Measurements from ENCODE around the gene CHN2.
"Not testable (repeated sequence)": the region's sequence is repeated elsewhere in the genome, so short reads cannot be mapped to it uniquely, and the experiment has no call there.

CHN2 gene

DNA sequence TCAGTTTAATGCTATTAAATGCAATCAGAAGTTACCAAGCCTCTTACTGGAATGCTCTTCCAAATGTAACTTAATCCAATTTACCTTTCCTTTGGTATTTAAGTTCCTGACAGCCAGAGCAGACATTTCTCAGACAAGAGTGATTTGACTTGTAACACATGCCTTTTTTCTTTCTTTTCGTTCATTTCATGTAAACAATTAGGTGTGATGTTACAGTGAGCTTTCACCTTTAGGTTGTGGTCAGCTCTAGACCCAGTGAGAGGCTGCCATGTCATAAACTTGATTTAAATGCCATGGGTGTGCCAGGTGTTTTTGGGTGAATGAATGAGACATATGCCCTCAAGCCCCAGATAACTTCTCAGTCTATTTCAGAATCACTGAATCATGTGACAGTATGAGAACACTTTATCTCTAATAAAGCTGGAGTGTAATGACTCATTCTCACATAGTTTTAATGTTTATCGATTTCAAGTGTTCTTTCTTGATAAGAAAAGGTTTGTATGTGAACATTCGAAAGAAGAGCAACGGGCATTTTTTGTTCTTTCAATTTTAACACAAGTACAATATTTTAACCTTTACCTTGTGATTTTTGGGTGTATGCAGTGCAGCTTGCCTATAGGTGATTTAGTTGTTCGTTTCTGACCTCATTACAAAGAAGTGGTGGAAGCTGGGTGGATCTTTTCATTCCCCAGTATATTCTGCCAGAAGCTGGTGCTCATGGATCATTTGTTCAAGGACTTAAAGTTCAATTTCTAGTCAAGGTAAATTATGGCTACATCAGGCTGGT, 61.5 kb downstream of the CHN2 start:
- no peak for DNase-seq (ENCODE audit: low read depth in 2 of 3, low spot score in 1 of 3)

DNA sequence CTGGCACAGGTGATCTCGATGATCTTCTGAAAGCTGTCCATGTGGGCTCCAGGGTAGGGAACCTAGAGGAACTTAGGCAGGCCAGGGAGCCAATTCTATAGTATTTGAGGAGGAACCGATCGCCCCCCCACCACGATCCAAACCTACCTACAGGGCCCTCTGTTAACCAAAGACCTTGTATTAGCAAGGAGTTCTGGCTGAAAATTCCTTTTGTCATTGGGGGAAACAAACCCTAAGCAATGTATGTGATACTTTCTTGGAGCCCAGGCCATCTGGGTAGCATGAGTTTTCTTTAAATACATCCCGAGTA, 62.1 kb downstream of the CHN2 start:
- DNase-seq (ENCODE audit: low read depth in 2 of 3, low spot score in 1 of 3) = no peak

DNA sequence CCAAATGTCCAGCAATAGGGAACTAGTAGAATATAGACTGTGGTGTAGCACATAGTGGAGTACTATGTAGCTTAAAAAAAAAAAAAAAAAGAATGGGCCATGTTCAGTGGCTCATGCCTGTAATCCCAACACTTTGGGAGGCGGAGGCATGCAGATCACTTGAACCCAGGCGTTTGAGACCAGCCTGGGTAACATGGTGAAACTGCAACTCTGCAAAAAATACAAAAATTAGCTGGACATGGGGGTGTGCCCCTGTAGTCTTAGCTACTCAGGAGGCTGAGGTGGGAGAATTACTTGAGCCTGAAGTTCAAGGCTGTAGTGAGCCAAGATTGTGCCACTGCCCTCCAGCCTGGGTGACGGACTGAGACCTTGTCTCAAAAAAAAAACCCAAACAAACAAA, 64.4 kb downstream of the CHN2 start:
- DNase-seq (ENCODE audit: low read depth in 2 of 3, low spot score in 1 of 3) = no peak

DNA sequence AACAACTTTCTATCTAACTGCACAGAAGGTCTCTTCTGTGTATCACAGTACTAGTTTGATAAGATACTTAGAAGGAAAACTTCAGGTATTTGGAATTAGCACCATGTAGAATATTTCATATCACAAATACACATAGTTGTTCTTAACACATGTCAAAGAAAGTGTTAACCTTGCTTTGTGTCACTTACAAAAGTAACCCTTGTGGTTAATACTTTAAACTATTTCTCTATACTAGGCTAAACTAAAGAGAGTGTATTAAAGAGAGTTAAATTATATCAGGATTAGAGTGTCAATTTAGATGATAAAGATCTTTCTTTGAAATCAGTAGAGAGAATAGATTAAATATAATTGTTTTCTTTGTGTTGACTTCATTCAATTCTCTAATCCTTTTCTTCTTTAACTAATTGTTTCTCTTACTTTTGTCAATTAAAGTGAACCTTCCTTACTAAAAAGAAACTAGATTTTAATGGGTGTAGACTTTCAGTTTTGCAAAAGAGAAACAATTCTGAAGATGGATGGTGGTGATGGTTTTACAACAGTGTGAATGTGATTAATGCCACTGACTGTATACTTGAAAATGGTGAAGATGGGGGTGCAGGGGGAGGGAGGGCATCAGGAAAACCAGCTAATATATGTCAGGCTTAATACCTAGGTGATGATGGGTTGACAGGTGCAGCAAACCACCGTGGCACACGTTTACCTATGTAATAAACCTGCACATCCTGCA, 67.8 kb downstream of the CHN2 start:
- no peak for DNase-seq (ENCODE audit: low read depth in 2 of 3, low spot score in 1 of 3)

DNA sequence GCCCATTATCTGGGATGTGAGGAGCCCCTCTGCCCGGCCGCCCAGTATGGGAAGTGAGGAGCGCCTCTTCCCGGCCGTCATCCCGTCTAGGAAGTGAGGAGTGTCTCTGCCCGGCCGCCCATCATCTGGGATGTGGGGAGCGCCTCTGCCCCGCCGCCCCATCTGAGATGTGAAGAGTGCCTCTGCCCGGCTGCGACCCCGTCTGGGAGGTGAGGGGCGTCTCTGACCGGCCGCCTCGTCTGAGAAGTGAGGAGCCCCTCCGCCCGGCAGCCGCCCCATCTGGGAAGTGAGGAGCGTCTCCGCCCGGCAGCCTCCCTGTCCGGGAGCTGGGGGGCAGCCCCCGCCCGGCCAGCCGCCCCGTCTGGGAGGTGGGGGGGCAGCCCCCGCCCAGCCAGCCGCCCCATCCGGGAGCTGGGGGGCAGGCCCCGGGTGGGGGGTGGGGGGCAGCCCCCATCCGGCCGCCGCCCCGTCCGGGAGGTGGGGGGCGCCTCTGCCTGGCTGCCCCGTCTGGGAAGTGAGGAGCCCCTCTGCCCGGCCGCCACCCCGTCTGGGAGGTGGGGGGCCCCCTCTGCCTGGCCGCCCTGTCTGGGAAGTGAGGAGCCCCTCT, 69.1 kb downstream of the CHN2 start:
- not testable (repeated sequence) for DNase-seq (ENCODE audit: low read depth in 2 of 3, low spot score in 1 of 3)

DNA sequence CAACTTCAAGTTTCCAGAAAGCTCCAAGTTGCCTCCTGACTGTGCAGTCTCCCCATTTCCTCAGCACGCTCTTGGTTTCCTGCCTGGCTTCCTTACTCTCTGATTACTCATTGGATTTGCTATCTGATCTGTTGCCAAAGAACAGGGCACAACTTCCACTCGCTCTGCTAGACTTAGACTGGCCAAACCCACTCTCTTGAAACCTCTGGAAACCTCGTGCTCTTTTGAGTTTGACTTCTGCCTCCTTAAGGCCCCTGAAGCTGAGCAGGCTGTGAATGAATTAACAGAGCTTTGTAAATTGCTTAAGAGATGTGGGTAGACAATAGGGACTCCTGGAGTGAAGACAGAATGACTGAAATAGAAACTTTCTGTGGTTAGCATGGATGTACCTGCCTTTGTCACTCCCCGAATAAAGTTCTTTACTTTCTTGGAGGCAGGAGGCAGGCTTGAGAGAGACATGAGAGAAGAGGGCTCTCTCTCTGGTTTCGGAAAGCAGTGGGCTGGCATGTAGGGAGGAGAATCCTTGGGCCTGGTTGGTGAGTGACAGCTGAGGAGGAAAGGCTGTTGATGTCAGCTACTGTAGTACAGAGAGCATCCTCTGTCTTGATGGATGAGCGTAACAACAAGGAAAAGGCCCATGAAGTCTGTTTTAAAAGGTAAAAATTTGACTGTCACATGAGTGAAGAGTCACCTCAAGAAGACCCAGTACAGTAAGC, 70.8 kb downstream of the CHN2 start:
- peak in 1 of 3 donors; percentile 5 for DNase-seq (ENCODE audit: low read depth in 2 of 3, low spot score in 1 of 3)

DNA sequence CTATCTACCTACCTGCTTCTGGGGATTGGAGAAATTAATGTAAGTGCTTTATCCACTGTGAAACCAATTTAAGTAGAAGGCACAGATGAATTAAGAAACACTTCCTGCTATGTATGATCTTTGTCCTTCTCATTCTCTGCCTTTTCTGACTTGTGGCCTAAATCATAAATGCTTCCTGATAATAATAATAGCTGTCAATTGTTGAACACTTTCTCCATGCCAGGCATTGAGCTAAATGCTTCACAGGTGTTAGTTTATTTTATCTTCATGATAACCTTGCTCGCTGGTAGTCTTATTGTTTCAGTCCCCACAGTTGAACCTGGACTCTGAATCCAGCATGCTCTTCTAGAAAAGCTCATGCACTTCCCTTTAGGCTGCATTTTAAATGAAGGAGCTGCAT, 75.4 kb downstream of the CHN2 start:
- DNase-seq (ENCODE audit: low read depth in 2 of 3, low spot score in 1 of 3) = no peak

DNA sequence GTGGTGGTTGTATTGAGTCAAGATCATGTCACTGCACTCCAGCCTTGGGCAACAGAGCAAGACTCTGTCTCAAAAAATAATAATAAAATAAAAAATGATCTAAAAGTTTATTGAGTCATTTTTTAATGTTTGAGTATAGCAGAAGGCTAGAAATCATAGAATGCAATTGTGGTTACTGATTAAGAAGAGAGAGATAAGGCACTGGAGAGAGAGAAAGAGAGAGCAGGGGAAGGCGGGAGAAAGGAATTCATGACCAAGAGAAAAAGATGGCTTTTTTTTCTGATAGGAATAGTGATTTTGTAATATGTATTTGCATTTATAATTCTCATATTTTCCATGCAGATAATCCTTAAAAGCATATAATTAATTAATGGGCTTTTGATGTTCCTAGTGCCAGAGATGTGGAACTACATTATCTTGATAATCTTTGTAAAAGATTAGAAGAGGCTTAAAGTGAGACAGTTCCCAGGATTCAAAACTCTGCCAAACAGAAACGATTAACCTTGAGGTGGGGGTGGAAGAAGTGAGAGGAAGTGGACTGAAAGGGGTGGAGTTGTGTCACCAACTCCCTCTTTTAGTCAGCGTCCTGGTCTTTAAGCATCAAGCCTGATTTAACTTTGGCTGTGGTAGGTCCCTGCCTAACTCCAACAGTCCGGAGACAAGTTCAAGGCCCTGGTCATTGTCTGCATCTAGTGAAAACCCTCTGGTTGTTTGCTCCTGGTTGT, 76.2 kb downstream of the CHN2 start:
- peak in 1 of 3 donors; percentile 8 for DNase-seq (ENCODE audit: low read depth in 2 of 3, low spot score in 1 of 3)

DNA sequence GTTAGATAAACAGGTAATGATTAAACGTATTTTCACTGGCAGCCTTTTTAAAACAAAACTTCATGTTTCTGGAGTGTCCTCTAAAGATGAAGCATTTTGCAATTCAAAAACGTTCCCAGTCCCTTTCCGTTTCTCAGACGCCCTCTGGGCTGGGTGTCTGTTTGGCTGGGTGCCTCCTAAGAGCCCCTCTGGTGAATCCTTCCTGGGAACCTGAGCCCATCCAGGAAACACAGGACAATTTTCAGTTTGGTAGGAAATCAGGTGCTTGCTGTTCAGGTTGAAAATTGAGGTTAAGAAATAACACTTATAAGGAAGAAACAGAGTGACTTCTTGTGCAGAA, 76.7 kb downstream of the CHN2 start:
- DNase-seq (ENCODE audit: low read depth in 2 of 3, low spot score in 1 of 3) = no peak

DNA sequence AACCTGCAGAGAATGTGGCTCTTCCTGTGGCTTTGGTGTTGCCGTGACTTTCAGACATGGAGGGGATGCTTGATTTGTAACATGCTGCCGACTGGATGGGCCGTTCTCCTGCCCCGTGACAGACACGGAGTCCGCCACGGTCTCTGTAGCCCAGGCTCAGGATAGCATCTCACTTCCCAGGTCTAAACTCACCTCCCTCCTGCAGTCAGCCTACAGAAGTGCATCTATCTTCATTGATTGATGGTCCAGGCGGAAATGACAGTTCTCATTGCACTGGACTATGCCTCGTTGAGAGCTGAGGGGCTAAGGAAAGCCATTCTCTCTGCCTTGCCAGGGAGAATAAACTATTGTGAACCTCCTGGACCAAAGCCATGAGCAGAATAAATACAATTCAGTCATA, 77.5 kb downstream of the CHN2 start:
- DNase-seq (ENCODE audit: low read depth in 2 of 3, low spot score in 1 of 3) = no peak

DNA sequence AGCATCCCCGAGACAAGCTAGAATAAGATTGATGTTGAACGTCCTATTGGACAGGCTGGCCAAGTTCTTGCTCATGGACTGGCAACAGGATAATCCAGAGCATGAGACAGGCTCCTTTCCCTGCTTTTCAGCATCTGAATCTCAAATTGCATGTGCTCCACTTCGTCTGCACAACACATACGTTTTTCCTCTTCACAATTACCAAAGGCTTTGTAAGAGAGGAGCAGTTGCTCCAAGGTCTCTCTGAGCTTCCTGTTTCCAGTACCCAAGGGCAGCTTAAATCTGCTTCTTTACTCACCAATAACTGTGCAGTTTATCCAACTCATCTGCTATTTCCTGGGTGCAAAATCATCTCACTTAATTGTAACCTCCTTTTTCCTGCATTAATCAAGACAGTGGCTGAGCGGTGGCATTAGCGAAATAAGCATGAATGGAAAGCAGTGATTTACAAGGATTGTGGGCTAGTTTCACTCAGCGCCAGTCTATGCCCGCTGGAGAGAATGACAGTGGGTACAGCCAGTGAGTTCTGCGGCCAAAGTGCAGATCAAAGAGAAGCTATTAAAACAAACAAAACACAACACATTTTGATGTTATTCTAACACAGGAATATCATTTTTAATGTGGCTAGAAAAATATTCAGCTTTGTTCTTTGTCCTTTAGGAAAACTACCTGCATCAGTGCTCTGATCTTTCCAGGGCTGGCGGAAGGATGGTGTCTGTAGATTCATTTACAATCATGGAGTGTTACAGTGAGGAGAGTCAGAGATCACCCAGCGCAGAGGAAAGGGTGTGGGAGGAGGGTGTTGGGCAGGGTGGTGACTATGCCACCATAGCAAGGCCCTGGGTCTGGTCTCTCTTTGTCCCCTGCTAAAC, 79.8 kb downstream of the CHN2 start:
- DNase-seq (ENCODE audit: low read depth in 2 of 3, low spot score in 1 of 3) = no peak

DNA sequence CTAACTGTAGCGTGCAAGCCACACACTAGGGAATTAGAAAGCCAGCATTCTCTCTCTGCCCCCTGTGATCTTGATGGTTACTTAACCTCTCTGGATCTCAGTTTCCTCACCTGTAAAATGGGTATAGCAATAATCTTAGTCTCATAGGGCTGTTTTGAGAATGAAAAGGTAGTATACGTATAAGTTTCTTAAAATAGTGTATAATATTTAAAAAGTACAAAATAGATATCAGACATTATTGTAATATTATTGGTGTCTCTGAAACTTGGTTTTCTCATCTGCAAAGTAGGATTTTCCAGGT, 80.4 kb downstream of the CHN2 start:
- DNase-seq (ENCODE audit: low read depth in 2 of 3, low spot score in 1 of 3) = no peak

DNA sequence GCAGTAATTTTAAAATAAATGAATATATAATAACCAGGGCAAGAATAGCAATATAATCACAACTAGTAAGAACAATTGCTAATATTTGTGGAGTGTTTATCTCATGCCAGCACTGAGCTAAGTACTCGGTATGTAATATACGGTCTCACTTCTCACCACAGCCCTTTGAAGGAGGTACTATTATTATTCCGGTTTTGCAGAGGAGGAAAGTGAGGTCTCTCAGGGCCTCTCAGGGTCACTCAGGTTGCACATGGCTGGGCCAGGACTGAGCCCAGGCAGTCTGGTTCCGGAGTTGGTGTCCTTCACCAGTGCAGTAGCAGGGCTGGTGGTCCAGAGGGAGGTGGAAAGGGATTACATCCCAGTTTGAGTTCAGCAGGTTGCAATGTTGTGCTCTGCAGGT, 80.9 kb downstream of the CHN2 start:
- no peak for DNase-seq (ENCODE audit: low read depth in 2 of 3, low spot score in 1 of 3)

DNA sequence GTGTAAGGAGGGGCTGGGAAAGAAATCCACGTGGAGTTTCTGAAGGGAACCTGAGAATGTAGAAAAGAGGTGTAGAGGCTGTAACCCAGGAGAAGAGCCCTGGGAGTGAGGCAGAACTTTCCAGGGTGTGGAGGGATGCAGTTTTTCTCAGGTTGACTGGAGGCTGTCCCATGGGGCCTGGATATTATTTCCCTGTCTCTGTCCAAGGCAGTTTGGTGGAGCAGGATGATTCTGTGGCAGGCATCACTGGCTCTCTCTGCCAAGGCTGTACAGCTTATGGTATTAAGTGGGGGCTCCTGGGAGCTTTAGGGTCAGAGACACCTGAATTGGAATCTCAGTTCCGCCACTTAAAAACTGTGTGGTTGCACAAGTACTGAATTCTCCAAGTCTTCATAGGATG, 81.6 kb downstream of the CHN2 start:
- DNase-seq (ENCODE audit: low read depth in 2 of 3, low spot score in 1 of 3) = no peak

DNA sequence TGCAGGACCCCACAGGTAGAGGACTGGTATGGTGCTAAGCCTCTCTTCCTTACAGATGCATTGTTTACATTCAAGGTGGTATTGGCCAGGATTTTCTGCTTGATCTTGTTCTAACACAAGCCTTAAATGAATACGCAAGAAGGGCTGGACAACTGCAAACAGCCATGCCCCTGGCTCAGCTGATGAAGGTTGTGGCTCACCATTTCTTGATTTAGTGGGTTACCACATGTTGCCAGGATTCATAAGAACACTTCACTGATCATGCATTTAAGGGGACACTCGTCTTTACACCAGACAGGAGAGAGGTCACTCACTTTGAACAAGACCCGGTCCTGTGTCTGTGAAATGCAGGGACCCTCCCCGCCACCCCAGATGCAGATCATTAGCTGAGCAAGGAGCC, 82.2 kb downstream of the CHN2 start:
- DNase-seq (ENCODE audit: low read depth in 2 of 3, low spot score in 1 of 3) = no peak

DNA sequence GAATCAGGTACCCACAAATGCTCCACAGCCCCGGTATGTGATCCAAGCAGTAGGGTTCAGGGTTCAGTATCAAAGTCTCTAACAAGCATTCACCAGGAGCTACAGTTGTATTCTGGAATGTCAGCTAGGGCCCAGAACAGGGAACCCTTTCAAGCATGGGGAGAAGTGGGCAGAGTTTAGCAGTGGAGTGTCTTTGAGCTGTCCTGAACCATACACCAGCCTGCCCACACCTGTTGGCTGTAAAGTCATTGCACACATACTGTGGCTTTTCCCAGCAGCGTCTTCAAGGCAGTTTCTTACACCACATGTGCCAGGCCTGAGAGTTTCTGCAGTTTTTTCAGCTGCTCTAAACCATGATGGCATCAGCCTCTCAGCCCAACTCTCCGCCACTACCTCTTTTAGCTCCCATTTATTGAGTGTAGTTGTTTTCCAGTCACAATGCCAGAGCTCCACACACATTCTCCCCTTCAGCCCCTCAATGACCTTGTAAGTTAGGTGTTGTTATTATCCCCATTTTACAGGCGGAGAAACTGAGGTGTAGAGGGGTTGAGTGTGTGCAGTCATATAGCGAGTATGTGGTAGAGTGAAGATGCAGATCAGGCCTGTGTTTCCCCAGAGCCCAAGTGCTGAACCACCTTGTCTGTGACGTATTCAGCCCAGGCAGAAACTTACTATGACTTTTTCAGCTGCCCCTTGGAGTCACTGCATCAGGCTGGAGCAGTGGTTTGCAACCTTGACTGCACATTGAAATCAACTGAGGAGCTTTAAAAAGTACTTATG, 83.1 kb downstream of the CHN2 start:
- DNase-seq (ENCODE audit: low read depth in 2 of 3, low spot score in 1 of 3) = no peak

DNA sequence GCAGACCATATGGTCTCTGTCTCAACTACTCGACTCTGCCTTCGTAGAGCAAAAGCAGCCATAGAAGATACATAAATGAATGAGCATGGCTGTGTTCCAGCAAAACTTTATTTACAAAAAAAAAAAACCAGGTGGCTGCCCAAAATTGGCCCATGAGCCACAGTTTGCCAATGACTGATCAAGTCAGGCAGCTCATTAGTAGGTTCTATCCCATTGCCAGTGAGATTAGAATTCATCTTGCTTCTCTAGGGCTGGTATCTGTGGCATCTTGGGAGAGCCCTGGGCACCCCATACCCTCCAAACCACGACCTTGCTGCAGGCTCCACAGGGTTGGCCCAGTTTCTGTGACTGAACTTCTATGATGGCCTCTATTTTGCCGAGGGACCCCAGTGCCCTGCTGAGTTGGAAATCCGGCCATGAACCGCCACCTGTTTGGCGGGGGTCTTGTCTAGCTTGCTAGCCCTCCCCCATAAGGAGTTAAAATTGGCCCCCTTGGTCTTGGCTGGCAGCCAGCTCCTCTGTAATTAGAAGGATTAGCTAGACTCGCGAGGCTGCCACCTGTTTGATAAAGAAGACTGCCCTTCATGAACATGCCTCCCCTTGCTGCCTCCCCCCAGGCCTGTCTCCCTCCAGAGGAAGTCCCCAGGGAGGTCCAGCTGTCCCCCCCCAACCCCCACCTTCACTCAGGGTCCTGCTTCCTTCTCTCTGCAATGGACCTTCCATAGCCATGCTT, 83.9 kb downstream of the CHN2 start:
- DNase-seq (ENCODE audit: low read depth in 2 of 3, low spot score in 1 of 3) = no peak

DNA sequence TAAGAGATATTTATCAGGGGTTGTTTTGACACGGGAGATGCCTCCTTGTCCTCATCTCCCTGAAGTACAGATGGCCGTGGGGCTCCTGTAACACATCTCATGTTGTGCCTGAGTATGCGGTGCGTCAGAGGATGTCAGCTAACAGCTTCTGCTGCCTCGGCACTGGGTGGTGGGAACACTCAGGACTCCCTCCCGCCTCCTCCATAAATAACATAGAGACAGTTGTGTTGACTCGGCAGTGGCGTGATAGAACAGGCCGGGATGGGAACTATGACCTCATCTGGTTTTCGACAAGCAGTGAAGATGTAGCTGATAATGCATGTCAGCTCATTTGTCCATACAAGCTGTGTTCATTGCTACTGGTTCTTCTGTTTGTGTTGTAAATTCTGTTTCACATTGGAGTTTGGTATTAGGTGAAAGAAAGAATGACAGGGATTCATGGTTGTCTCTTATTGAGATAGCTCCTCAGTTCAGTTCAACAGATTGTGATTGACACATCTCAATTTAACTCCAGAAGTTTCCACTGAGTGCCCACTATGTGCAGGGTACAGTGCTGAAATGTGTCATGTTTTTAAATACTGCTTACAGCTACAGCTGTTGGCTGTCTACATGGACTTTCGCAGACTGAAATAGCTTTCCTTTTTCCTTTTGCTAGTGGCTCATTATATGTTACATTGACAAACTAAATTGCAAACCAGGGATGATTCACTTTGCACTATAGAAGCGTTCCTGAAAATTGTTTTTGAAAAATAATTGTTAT, 87.4 kb downstream of the CHN2 start:
- DNase-seq (ENCODE audit: low read depth in 2 of 3, low spot score in 1 of 3) = no peak

Data from stimulated activated CD4-positive, alpha-beta T cell treated with anti-CD3 and anti-CD28 coated beads, Interleukin-12 subunit alpha, Interleukin-12 subunit beta, amount 100 ng/mL, for 48 hours (primary cell).